ENCODE data around the gene AXIN2.

The AXIN2 gene

DNA sequence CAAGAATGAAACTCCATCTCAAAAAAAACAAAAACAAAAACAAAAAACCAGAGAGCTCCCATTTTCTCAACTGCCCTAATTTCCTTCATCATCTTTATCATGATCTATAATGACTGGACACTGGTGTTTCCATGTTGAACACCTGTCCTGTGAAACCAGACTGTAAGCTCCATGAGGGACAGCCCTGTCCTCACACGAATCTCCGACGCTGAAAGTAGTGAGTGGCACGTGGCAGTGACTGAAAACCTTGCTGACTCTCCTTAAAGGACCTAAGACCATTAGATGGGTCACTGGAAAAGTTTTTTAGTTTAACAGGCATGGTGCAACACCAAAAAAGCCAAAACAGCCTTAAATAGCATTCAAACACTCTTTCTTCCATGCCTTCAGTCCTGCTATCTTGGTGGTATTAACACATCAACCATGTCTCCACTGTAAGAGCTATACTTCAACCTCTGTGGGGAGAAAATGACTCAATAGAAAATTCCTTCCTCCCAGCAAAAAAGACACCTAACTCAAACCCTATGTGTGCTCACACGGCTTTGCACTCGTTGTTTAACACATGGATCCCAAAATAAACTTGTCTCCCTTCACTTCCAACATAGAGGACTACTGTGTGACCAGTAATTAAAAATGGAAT, 8.3 kb downstream of the AXIN2 start:
- DNase-seq: no peak

DNA sequence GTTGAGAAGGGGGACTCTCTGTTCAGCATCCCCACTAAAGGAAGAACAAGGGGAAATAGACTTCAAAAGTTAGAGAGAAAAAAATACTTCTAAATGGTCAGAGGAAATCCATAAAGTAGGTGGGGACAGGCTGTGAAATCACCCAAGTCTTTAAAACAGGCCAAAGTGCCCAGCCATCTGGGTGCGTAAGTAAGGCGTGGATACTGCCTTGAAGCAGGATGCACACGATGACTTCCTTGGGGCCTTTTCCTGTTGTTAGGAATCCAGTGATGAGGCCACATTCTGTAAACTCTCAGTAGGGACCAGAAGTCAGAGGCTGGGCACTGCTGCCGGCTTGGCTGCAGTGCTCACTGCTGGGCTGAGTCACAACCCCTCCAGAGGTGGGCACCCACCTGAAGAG, 9.2 kb downstream of the AXIN2 start:
- DNase-seq: no peak

DNA sequence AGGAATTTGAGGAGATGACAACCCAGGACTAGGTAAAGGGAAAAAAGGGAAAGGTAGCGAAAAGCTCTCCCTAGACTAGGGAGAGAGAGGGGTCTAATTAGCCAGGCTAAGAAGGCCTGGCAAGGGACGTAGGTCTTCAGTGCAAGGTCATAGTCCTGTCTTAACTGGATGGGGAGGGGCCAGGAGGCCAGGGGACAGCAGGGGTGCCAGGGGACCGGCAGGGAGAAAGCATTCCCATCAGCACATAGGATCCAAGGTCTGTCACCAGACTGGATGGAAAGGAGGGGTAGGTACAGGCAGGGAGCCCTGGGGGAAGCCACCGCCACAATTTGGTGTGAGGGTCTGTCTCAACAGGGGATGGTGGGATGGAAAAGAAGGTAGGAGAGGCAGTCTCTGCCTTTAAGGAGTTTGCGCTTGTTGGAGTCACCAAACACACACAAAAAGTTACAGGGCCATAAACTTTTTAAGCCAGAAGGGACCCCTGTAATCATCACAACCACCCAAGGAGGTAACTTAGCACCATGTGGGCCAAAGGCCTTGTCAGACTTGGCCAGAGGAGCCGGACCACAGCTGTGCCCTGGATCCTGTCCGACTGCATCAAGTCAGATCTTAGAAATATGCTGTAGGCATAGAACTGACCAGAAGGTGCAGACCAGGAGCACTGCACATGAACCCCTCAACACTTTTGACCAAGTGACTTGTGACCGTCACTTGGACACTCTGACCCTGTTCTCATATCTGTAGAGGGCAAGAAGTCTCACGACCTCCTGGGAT, 10.0 kb downstream of the AXIN2 start:
- DNase-seq: no peak

DNA sequence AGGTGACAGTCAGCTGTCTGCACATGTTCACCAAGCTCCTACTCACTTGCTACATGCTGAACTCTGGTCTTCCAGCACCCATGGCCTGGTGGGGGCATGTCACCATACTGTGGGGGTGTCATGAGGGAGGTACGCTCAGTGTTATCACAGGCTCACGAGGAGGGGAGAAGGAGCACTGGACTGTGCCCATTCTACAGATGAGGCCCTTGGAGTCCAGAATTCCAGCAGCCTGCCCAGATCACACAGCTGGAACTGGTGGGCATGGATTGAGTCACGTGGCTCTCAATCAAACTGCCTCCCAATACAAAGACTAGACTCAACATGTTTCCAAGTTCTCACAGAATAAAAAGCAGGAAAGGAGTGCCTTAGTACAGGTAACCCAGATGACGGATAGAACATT, 10.7 kb downstream of the AXIN2 start:
- DNase-seq: no peak

DNA sequence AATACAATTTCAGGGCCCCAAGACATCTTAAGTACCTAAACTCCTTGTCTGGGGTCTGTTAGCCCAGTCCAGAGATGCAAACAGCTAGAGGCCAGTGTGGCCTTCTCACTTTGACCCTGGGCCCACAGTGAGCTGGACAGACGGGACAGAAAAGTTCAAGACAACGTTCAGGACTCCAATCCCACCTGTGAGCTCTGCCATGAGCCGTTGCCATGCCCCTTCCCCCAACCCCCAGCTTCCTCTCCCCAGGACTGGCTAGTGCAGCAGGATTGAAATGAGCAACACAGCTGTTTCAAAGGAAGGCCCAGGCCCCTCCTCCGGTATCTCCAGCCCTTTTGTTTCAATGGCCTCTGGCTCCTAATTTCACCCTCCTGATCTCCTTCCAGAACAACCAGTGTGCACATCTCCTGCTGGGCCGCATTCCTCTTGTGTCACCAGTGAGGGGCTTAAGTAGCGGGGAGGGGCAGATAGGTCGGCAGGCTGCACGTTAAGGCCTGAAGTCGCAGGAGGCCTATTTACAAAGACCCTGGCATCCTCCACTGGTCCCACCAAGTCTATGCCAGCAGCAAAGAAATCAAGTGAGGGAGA, 11.3 kb downstream of the AXIN2 start:
- DNase-seq: no peak

DNA sequence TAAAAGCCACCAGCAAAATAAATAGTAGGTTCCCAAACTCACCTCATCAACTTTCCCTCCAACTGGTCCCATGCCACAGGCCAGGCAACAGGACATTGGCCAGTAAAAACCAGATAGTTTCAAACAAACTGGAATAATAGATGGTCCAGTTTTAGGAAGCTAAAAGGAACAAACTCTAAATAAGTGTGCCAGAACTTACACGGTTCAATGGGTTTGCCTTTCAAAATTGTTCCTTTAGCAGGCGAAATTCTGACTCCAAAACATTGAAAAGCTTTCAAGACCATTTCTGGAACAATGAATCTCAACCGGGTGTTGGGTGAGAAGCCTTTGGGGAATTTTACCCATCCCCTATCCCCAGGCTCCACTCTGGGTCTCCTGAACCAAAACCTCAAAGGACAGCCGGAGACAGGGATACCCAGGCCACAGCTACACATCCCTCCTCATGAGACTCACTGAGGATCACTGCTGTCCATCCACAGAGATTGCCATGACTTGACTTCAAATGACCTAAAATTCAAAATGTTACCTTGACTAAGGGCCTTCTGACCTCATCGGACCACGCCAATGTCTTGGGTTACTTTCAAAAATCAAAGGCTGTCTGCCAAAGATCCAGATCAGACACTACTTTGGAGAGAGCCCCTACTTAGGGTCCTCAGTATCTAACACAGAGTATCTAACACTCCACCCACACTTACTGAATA, 13.0 kb downstream of the AXIN2 start:
- DNase-seq: no peak

DNA sequence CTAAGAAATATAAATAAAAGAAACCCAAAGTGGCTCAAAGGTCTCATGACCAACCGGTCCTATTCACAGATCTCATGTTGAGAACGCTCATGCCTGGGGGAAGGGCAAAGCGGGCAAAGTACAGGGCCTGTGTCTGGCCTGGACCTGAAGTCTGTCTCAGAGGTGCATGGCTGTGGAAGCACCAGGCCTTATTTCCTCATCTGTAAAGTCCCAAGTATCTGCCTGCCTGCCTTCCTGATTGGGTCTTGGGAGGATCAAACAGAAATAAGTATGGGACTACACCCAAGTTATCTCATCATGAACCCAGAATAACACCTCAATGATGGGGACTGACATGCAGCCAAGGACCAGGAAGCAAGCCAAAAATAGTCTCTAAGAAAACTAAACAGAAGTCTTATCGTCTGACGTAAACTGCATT, 14.2 kb downstream of the AXIN2 start:
- DNase-seq: no peak

DNA sequence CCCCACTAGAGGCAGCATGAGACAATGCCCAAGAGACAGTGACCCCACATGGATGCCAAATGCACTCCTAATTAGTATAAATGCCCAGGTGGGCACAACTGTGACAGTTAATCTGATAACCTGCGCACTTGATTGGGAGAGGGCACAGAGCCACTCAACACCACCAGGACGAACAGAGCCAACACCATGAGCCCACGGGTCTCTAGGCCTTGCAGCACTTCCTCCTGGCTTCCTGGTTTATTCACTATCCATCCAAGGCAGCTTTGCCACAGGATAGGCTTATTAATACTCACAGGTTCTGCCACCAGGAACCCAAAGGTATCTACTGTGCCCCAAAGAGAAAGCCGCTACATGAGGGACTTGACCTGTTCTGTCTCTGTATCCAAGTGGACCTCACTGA, 14.9 kb downstream of the AXIN2 start:
- no peak for DNase-seq

DNA sequence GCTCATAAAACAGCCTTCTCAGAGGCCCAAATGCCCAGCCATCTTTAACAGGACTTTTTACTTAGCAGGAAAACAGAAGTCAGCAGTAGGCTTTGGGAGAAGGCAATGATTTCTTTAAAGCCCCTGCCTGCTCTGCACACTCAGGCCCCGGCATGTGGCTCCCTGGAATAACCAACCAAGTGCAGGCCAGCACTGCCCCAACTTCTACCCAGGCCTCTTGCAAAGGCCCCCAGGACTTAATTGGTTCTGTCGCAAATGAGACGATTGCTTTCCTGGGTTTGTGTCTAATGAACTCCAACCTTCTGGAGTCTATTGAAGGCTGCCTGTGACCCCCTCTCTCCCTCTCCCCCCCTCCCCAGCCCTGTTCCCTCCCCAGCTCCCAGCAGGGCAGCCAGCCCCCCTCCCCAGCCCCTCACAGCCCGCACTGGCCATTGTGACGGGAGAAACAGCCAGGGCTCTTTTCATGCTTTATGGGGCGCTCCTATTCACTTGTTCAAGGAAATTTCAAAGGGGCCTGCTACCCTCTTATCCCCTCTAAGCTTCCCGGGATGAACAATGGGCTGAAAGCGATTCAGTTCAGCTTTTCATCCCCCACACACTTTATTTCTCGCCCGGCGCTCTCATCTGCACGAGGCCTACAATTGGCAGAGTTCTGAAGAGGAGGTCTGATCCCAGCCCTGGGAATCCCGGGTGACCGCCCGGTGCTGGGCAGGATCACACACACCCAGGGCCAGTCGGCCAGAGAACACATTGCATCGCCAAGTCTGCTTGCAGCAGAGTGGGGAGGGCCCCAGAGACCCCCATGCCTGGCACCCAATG, 15.5 kb downstream of the AXIN2 start:
- no peak for DNase-seq

DNA sequence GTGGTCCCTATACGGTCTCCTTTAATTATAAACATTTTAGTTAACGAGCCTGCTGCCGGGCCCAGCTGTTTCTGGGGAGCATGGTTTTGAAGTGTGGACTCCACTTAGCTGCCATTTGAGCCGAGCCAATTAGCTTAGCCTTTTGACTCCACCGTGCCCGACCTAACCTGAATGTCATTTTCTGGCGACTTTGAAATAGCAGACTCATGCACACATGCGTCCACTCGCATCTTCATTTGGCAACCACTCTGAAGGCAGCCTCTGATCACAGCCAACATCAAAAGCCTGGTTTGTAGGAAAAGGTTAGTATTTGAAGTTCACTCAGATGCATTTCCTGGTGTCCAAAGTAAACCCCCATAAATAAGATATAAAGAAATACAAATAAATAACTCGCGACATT, 16.8 kb downstream of the AXIN2 start:
- DNase-seq: no peak

DNA sequence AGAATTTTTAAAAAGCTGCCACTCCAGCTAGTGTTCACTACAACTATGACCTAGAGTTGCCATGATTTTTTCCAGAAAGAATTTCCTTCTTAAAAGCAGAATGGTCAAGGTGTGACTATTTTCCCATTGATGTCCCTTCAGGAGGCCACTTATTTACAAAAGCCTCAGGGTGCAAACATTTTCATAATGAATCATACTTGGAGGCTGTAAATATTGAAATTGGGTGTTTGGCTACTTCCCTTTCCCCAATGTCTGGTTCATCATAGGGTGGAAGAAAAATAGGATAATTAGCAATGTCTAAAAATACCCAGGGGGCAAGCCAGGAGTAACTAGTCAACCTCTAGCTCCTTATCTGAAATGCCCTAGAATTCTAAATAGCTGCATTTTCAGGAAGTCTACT, 18.8 kb downstream of the AXIN2 start:
- no peak for DNase-seq

DNA sequence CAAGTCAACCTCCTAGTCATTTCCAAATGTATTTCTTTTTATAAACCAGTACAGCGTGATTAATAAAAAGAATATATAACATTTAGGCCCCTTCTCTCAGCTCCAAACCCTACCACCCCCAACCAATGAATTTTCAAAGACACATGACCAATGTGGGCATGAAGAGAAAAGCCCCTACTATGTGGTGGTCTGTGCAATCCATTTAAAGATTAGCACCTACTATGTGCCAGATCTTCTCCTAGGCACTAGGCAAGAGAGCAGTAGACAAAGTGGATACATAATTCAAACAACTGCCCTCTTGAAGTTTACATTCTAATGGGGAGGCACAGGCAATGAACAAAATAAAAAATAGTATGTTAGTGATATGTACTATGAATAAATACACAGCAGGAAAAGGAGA, 19.4 kb downstream of the AXIN2 start:
- no peak for DNase-seq

DNA sequence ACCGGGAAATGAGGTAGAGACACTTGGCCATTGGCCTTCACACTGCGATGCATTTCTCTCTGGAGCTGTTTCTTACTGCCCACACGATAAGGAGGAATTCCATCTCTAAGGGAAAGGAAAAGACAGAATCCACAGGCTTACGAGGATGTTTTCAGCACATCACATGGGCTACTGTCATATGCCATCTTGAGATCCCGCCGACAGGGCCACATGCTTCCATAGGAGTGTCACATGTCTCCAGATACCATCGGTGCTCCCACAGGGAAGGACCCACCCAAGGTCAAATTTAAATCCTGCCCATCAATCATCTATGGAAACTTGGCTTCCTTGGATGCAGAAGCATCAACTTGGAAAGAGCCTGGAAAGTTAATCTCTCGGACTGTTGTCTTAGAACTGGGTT, 20.0 kb downstream of the AXIN2 start:
- no peak for DNase-seq

DNA sequence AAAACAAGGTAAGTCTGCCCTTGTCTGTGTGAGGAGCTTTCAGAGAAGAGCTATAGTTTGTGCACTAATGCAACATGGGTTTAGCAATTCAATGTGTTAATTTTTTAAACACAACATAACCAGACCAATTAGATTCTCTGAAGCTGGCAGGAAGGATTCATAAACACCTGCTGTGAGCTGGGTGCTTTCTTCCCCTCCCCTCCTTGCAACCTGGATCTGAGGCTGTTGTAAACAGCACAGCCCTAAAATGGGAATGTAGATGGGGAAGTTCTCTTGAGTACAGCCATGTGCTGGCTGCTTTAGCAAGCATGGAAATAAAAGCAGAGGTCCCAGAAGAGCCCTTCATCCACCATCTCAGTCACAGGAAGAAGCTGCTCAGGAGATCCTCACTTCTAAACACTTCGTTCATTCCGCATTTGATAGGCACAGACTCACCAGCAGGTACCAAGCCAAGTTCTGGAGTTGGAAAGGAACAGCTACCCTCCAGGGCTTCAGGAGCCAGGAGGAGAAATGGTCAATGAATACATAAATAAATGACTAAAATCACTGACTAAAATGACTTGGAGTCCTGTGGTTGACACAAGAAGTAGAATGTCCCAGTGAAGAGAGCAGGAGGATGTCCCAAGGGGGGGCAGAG, 21.7 kb downstream of the AXIN2 start:
- no peak for DNase-seq

DNA sequence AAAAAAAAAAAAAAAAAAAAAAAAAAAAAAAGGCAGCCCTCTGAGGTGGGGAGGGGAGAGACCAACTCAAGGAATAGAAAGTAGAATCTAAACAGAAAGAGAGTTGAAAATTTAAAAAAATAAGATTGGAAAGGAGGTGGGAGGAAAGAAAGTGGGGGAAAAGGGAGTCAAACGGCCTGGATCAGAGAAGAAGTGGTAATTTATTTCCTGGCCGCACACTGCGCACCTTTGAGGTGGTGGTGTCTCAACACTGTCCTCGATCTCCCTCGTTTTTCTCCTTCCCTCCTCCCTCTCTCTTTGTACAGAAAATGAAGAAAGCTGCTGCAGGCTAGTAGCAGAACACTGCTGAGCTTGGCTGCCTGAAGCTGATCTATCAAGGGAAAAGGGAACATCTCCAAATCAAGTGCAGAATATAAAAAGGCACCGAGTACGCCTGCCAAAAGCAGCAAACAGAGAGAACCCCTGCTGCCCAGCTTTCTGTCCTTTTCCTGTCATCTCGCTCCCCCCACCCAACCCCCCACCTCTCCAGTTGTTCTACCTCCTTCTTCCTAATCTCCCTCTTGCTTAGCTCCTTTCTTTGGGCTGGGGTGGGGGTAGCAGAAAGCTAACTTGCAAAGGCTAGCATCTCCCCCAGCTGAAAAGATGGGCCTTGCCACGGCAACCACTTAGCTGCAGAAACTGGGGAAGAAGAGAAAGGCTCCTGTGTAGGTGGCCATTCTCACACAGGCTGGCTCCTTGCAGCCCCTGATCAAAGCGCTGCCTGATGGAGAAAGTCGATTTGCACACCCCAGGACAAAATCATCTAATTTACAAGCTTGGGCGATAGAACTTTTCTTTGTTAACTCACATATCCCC, 22.5 kb downstream of the AXIN2 start:
- DNase-seq: no peak

DNA sequence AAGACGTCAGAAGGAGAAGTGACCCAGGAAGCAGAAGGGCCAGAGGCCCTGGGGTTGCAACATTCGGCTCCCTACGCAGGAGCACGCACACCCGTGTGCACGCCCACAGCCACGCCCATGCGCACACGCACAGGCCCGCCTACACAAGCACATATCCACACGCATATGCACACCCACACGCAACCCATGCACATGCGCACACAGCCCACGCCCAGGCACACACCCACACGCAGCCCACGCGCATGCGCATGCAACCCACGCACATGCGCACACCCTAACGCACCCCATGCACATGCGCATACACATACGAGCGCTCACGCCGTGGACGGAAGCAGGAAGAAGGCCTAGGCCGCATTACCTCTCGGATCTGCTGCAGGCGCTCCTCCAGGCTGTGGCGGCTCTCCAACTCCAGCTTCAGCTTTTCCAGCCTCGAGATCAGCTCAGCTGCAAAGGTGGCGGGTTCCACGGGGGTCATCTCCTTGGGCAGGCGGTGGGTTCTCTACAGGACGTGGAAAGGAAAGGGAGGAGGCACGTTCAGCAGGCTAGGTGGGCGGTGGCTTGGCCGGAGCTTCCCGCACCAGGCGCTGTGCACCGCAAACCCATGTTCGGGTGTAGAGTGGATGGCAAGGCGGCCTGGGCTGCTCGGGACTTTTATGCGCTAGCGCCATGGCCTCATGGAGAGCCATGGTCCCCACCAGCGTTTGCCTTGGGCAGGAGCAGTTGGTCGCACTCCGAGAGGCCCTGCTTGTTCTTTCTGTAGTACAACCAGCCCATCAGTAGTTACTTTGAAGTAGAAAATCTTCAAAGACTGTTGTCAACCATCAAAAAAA, 23.4 kb downstream of the AXIN2 start:
- DNase-seq: no peak

DNA sequence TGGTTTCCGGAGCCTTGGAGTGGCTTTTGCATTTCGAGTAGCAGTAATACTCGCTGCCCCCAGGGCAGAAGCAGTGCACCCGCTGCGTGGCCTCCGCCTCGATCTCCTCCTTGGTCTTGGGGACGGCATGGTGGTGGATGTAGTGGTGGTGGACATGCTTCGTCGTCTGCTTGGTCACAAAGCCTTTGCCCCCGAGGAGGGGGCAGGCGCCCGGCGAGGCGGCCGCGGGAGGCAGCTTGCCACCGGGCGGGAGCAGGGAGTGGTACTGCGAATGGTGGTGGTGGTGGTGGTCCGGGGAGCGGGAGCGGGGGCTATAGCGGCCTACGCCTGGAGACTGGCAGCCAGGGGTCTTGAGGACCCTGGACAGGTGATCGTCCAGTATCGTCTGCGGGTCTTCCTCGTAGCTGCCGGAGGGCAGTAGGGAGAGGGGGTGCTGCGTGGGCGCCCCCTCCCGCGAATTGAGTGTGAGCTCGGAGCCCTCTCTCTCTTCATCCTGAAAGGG, 24.1 kb downstream of the AXIN2 start:
- no peak for DNase-seq

DNA sequence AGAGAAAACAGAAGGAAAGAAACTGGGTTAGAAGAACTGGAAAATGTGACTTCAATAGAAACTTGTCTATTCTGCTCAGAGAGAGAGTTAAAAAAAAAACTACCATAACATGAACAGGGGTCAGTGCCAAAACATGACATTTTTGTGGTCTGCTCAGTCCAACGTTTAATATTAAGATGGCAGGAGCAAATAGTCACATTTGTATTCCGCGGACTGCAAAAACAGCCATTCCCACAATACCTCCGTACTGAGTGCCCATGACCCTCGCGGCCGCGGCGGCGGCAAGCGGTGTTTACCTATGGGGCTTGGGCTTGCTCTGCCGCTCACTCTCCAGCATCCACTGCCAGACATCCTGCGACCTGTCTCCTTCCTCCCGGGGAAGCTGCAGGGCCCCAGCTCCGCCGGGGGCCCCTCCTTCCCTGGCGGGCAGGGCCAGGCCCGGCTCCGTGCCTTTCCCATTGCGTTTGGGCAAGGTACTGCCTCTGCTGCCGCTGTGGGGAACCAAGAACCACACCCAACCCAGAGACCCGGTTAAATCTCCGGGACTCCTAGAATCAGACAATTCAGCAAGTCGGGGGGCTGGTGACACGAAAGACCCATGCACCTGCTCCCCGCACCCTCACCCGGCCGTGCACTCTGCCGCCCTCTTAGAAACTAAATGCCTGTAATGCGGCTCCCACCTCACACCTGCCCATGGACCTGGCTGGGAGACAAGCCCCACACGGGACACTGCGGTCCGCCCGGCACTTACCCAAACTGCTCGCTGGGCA, 24.7 kb downstream of the AXIN2 start:
- no peak for DNase-seq

DNA sequence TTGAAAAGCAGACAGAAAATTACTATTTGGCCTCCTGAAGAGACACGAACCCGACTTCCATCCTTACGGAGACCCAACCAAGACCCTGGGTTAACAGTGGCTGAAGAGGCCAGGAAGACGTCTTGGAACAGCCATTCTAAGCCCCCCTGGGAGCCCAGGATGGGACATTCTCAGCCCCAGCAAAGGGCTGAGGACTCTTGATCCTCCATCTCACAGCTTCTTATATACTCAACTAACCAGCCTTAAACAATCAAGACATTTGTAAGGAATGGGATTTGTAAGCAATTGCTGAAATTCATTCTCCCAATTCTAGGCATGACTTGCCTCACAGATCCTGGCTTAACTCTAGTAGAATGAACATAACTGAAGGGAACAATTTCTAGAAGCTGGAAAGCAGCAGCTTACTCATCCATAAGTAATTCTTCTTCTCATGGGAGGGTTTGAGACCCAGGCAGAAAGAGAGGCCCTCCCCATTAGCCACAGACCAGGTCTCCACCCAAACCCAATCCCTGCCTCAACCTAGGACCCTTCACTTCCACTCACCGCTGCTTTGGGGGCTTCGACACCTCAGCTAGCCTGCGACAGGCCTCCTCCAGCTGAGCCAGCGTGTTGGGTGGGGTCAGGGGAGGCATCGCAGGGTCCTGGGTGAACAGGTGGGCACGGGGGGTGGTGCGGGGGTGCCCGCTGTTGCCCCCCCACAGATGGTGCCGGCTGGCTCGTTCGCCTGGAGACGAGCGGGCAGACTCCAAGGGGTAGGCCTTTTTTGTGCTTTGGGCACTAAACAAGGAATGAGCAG, 25.5 kb downstream of the AXIN2 start:
- DNase-seq: no peak
